Activated naive CD8-positive, alpha-beta T cell treated with anti-CD3 and anti-CD28 coated beads for 36 hours (primary cell): ENCODE data around the gene ELAVL2. TPM values are rescaled to one million over a fixed set of nuclear protein-coding genes. Genes with fewer than 3 reads are reported as not detected.

Source experiments
- DNase-seq: peaks from one replicate; pipeline ENCODE4 v3.0.0; 2021
- H3K27ac Mint-ChIP-seq: one replicate; pipeline ENCODE4 v1.8.0; 2022; ENCODE audit warnings: mild to moderate bottlenecking, moderate library complexity, mixed read lengths
- H3K27me3 Mint-ChIP-seq: one replicate; pipeline ENCODE4 v1.8.0; 2022; ENCODE audit warnings: mild to moderate bottlenecking, mixed read lengths
- H3K36me3 Mint-ChIP-seq: one replicate; pipeline ENCODE4 v1.8.0; 2021; ENCODE audit warnings: mild to moderate bottlenecking, mixed read lengths
- H3K4me1 Mint-ChIP-seq: one replicate; pipeline ENCODE4 v1.8.0; 2021; ENCODE audit warnings: mixed read lengths
- H3K4me3 Mint-ChIP-seq: one replicate; pipeline ENCODE4 v1.8.0; 2022; ENCODE audit warnings: mild to moderate bottlenecking, moderate library complexity, mixed read lengths
- H3K9me3 Mint-ChIP-seq: one replicate; pipeline ENCODE4 v1.8.0; 2022; ENCODE audit warnings: mixed read lengths
- total RNA-seq, 2 experiments: library from RNA; stranded (reverse); gene quantifications; one replicate each; pipeline ENCODE4 v1.2.3, GENCODE V29; 2021

The ELAVL2 gene
- total RNA-seq, 2 experiments from 2014 or later, result not detected

- no peaks in the 10 kb centered on the region for H3K27me3 Mint-ChIP-seq
- H3K9me3 Mint-ChIP-seq, result no peaks in the 10 kb centered on the region
- no peak for DNase-seq
- H3K36me3 Mint-ChIP-seq, result no peaks in the 10 kb centered on the region
- no peak overlapping the region for H3K27ac Mint-ChIP-seq
- H3K4me1 Mint-ChIP-seq, result no peaks in the 10 kb centered on the region
- no peak overlapping the region for H3K4me3 Mint-ChIP-seq
Measured at GRCh38 chr9:23765561-23765960, 60.5 kb downstream of the ELAVL2 start.

GRCh38 chr9:23764219-23764618 lies 61.8 kb downstream of the ELAVL2 start:
- H3K27me3 Mint-ChIP-seq, result no peaks in the 10 kb centered on the region
- H3K9me3 Mint-ChIP-seq, result no peaks in the 10 kb centered on the region
- no peaks in the 10 kb centered on the region for H3K36me3 Mint-ChIP-seq
- DNase-seq, result no peak
- no peak overlapping the region for H3K4me3 Mint-ChIP-seq
- no peak overlapping the region for H3K27ac Mint-ChIP-seq
- no peaks in the 10 kb centered on the region for H3K4me1 Mint-ChIP-seq

GRCh38 chr9:23754551-23754950 lies 71.5 kb downstream of the ELAVL2 start:
- Mint-ChIP-seq H3K4me3 (no peak overlapping the region), H3K27me3 (no peaks in the 10 kb centered on the region), H3K36me3 (no peaks in the 10 kb centered on the region), H3K9me3 (peaks cover 1% of the 10 kb centered on the region), H3K4me1 (no peaks in the 10 kb centered on the region), H3K27ac (no peak overlapping the region)
- no peak for DNase-seq

GRCh38 chr9:23752859-23753258 lies 73.2 kb downstream of the ELAVL2 start:
- H3K9me3 Mint-ChIP-seq, result peaks cover 1% of the 10 kb centered on the region
- H3K4me3 Mint-ChIP-seq, result no peak overlapping the region
- DNase-seq, result no peak
- H3K4me1 Mint-ChIP-seq, result no peaks in the 10 kb centered on the region
- H3K27me3 Mint-ChIP-seq, result no peaks in the 10 kb centered on the region
- H3K36me3 Mint-ChIP-seq, result no peaks in the 10 kb centered on the region
- H3K27ac Mint-ChIP-seq, result no peak overlapping the region

- DNase-seq, result no peak
- no peak overlapping the region for H3K27ac Mint-ChIP-seq
- no peak overlapping the region for H3K4me3 Mint-ChIP-seq
- no peaks in the 10 kb centered on the region for H3K4me1 Mint-ChIP-seq
- H3K9me3 Mint-ChIP-seq, result no peaks in the 10 kb centered on the region
- H3K36me3 Mint-ChIP-seq, result no peaks in the 10 kb centered on the region
- H3K27me3 Mint-ChIP-seq, result no peaks in the 10 kb centered on the region
Measured at GRCh38 chr9:23751633-23752032, 74.4 kb downstream of the ELAVL2 start.

GRCh38 chr9:23750808-23751207 lies 75.2 kb downstream of the ELAVL2 start:
- no peaks in the 10 kb centered on the region for H3K4me1 Mint-ChIP-seq
- no peaks in the 10 kb centered on the region for H3K36me3 Mint-ChIP-seq
- no peak overlapping the region for H3K27ac Mint-ChIP-seq
- H3K9me3 Mint-ChIP-seq, result no peaks in the 10 kb centered on the region
- H3K4me3 Mint-ChIP-seq, result no peak overlapping the region
- no peaks in the 10 kb centered on the region for H3K27me3 Mint-ChIP-seq
- no peak for DNase-seq

- Mint-ChIP-seq H3K36me3 (no peaks in the 10 kb centered on the region), H3K27me3 (no peaks in the 10 kb centered on the region), H3K4me1 (no peaks in the 10 kb centered on the region), H3K9me3 (no peaks in the 10 kb centered on the region), H3K4me3 (no peak overlapping the region), H3K27ac (no peak overlapping the region)
- DNase-seq, result no peak
Measured at GRCh38 chr9:23747088-23748075, 78.7 kb downstream of the ELAVL2 start.

- Mint-ChIP-seq H3K27me3 (no peaks in the 10 kb centered on the region), H3K9me3 (no peaks in the 10 kb centered on the region), H3K4me1 (no peaks in the 10 kb centered on the region), H3K4me3 (no peak overlapping the region), H3K27ac (no peak overlapping the region), H3K36me3 (no peaks in the 10 kb centered on the region)
- DNase-seq, result no peak
Measured at GRCh38 chr9:23746317-23746716, 79.7 kb downstream of the ELAVL2 start.

GRCh38 chr9:23743036-23743435 lies 83.0 kb downstream of the ELAVL2 start:
- H3K9me3 Mint-ChIP-seq, result no peaks in the 10 kb centered on the region
- no peaks in the 10 kb centered on the region for H3K4me1 Mint-ChIP-seq
- no peaks in the 10 kb centered on the region for H3K27me3 Mint-ChIP-seq
- H3K4me3 Mint-ChIP-seq, result no peak overlapping the region
- H3K36me3 Mint-ChIP-seq, result no peaks in the 10 kb centered on the region
- no peak for DNase-seq
- H3K27ac Mint-ChIP-seq, result no peak overlapping the region

- no peak overlapping the region for H3K27ac Mint-ChIP-seq
- H3K4me3 Mint-ChIP-seq, result no peak overlapping the region
- H3K4me1 Mint-ChIP-seq, result no peaks in the 10 kb centered on the region
- no peaks in the 10 kb centered on the region for H3K9me3 Mint-ChIP-seq
- no peaks in the 10 kb centered on the region for H3K36me3 Mint-ChIP-seq
- no peak for DNase-seq
- H3K27me3 Mint-ChIP-seq, result no peaks in the 10 kb centered on the region
Measured at GRCh38 chr9:23741351-23741750, 84.7 kb downstream of the ELAVL2 start.

- no peaks in the 10 kb centered on the region for H3K27me3 Mint-ChIP-seq
- H3K9me3 Mint-ChIP-seq, result no peaks in the 10 kb centered on the region
- DNase-seq, result no peak
- no peaks in the 10 kb centered on the region for H3K36me3 Mint-ChIP-seq
- H3K4me1 Mint-ChIP-seq, result no peaks in the 10 kb centered on the region
- H3K4me3 Mint-ChIP-seq, result no peak overlapping the region
- H3K27ac Mint-ChIP-seq, result no peak overlapping the region
Measured at GRCh38 chr9:23740531-23740930, 85.5 kb downstream of the ELAVL2 start.

GRCh38 chr9:23739753-23740152 lies 86.3 kb downstream of the ELAVL2 start:
- Mint-ChIP-seq H3K36me3 (no peaks in the 10 kb centered on the region), H3K4me1 (no peaks in the 10 kb centered on the region), H3K9me3 (no peaks in the 10 kb centered on the region), H3K27ac (no peak overlapping the region), H3K4me3 (no peak overlapping the region), H3K27me3 (no peaks in the 10 kb centered on the region)
- no peak for DNase-seq

- Mint-ChIP-seq H3K4me1 (no peaks in the 10 kb centered on the region), H3K4me3 (no peak overlapping the region), H3K9me3 (no peaks in the 10 kb centered on the region), H3K27ac (no peak overlapping the region), H3K36me3 (no peaks in the 10 kb centered on the region), H3K27me3 (no peaks in the 10 kb centered on the region)
- DNase-seq, result no peak
Measured at GRCh38 chr9:23736293-23736692, 89.7 kb downstream of the ELAVL2 start.

- Mint-ChIP-seq H3K36me3 (no peaks in the 10 kb centered on the region), H3K27ac (no peak overlapping the region), H3K9me3 (no peaks in the 10 kb centered on the region), H3K4me3 (no peak overlapping the region), H3K27me3 (no peaks in the 10 kb centered on the region), H3K4me1 (no peaks in the 10 kb centered on the region)
- DNase-seq, result no peak
Measured at GRCh38 chr9:23733495-23734078, 92.5 kb downstream of the ELAVL2 start.

- H3K27ac Mint-ChIP-seq, result no peak overlapping the region
- no peak overlapping the region for H3K4me3 Mint-ChIP-seq
Measured at GRCh38 chr9:23731353-23731752, 94.7 kb downstream of the ELAVL2 start.

GRCh38 chr9:23730364-23730763 lies 95.7 kb downstream of the ELAVL2 start:
- Mint-ChIP-seq H3K36me3 (no peaks in the 10 kb centered on the region), H3K27ac (no peak overlapping the region), H3K27me3 (no peaks in the 10 kb centered on the region), H3K4me3 (no peak overlapping the region), H3K4me1 (no peaks in the 10 kb centered on the region), H3K9me3 (no peaks in the 10 kb centered on the region)
- no peak for DNase-seq

More at GRCh38 chr9:23731353-23731752, 94.7 kb downstream of the ELAVL2 start:
- Mint-ChIP-seq H3K9me3 (no peaks in the 10 kb centered on the region), H3K4me1 (no peaks in the 10 kb centered on the region), H3K36me3 (no peaks in the 10 kb centered on the region), H3K27me3 (no peaks in the 10 kb centered on the region)
- DNase-seq, result no peak
